Amygdala (tissue), 56 donors: ENCODE results near the gene GPR25.
"Not testable (repeated sequence)": the region's sequence is repeated elsewhere in the genome, so short reads cannot be mapped to it uniquely, and the experiment has no call there.

Experiments
- DNase-seq, 56 donors: peaks; one replicate each; lab custom pipeline; 2025; lab: John Stamatoyannopoulos, UW

GPR25 gene

DNA sequence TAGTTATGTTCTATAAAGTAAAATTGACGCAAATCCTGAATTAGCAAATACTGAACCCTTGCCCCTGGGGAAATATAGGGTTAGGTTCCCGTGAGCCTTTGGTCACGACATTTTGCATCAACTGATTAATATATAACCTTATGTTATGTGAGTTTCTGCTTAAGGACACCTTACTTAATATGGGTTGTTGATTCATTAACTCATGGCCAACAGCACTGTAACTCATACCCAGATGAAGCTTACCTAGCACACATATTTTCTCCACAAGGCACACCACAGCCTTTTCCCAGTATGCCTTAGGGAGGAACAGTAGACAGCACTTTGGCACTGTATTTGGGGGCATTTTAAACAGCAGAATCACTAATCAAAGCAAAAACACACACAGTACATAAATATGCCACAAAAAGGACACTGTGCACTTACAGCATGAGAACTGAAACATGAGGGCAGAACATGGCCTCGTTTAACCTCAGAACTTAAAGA is 37.0 kb downstream of the GPR25 start:
- no peak for DNase-seq

DNA sequence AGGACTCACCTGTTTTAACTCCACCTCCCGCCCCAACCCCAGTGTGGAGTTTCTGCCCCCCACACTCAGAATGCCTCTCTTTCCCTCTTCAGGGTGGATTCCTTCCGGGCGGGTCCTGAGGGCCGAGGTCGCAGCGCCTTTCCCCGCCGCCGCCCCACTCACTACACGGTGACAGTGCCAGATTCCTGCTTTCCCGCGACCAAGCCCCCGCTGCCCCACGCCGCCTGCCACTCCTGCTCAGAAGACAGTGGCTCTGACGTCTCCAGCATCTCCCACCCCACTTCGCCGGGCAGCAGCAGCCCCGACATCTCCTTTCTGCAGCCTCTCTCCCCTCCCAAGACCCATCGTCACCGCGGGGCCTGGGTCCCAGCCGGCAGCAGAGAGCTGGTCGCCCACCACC is 38.6 kb downstream of the GPR25 start:
- DNase-seq, result no peak

DNA sequence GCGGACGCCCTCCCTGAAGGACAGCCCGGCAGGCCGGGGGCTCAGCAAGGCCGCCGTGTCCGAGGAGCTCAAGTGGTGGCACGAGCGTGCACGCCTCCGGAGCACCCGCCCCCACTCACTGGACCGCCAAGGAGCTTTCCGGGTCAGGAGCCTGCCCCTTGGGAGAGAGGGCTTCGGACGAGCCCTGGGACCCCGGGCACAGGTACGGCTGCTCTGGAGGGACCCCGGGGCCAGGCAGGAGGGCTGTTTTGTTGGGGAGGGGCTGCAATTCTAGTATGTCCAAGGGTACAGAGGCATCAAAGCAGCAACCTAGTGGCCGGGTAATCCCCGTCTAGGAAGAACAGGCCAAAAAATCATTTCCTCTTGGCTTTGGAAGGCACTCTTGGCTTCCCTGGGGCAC is 39.2 kb downstream of the GPR25 start:
- DNase-seq, result not testable (repeated sequence)

DNA sequence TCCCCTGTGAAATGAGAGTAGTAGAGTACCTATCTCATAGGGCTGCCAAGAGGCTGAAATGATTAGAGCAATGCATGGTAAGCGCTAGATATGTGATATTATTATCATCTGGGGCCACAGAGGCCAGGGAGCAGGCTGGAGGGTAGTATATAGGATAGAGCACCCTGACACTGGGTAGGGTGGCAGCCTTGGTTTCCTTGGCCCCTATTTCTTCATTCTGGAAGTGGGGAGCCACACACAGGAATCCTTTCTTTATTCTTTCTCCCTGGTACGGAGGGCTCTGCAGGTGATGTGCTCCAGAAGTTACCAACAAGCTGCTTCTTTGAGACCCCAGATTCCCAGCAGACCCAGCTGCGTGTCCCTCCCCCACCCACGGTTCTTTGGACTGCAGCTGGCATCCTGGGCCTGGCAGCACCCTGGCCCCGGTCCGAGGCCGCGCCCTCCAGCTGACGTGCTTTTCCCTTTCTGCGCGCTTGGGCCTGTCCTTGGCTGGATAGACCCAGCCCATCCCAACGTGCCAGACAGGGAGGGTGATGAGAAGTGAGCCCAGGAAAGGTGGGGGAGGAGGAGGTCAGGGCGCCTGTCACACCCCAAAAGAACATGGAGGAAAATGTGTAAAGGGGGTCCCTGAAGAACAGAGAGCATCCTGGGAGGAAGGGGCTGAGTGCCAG is 40.1 kb downstream of the GPR25 start:
- peak in 26 of 56 donors; percentile 5 to 65 (median 33) for DNase-seq

DNA sequence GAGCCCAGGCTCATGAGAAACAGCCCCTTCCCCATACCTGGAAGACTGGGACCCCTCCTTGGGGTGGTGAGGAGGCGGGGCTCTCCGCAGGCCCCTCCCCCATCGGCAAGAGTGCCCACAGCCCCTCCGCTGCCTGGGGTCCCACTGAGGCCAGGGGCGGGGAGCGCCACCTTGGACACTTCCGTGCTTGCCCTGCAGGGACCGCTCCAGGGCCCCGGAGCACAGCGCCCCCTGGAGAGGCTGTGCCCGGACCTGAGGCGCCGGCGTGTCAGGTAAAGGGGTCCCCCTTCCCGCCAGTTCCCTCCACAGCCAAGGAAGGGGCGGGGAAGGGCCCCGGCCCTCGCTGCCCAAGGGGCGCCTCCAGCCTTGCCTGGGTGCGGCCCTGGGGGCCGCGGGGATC is 43.4 kb downstream of the GPR25 start:
- no peak for DNase-seq

DNA sequence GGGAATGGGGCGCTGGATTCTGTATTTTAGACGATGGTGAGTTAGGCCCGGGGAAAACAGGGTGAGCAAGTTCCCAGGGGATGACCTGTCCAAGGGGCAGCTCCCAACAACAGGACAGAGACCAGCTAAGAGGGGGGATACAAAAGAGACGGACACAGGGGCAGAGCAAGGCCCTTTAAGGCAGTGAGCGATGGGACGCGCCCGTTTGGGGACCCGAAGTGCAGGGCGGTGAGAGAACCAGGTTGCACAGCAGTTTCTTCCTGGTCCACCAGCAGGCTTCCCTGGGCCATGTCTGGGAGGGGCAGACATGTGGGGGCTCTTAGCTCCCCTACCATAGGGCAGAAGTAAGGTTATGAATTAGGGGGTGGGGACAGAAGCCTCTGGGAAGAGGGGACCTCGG is 43.9 kb downstream of the GPR25 start:
- no peak for DNase-seq

DNA sequence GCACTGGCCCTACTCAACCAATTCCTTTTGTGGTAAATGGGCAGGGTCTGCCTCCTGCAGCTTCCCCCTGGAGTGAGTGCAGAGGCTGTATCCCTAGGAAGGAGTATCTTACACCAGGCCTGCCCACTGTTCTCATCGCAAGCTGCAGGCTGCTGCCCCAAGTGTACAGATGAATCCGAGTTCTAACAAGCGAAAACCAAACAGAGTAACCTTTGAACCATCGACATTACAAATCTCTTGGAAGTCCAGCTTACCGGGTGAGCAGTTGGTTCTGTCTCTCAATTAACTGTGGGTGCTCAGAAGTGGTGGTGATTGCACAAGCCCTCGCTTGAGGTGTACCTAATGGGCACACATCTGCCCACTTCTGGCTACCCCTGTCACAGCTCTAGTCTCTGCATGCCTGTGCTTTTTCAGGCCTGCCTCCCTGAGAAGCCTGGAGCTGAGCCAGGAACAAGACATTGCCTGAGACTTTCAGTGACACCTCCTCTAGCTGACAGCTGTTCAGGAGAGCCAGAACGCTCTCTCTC is 44.6 kb downstream of the GPR25 start:
- DNase-seq, result no peak

DNA sequence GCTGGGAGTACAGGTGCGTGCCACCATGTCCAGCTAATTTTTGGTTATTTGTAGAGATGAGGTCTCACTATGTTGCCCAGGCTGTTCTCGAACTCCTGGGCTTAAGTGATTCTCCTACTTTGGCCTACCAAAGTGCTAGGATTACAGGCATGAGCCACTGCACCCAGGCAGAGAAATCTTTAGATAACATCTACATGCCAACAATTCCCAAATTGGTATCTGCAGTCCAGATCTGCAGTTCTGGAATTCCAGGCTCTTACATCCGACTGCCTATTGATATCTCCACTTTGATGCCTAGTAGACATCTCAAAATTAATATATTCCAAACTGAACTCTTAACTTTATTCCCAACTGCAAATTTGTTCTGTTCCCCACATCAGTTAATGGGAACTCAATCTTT is 45.2 kb downstream of the GPR25 start:
- DNase-seq, result no peak

DNA sequence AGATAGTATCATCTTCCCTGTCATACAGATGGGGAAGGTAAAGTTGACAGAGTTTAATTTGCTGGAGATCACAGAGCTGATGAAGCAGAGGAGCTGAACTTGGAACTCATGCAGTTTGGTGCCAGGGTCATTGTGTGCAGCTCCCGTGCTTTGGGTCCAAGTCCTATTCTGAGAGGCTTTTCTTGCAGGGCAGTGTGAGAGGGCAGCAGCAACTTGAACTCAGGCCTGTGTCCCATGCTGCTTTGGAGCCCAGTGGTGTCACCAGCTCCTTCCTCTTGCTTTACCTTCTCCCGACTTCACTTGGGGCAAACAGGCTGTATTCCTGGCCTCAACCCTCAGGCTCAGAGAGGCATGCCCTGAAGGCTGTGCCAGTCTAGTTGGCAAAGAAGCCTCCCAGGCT is 46.6 kb downstream of the GPR25 start:
- DNase-seq, result no peak

DNA sequence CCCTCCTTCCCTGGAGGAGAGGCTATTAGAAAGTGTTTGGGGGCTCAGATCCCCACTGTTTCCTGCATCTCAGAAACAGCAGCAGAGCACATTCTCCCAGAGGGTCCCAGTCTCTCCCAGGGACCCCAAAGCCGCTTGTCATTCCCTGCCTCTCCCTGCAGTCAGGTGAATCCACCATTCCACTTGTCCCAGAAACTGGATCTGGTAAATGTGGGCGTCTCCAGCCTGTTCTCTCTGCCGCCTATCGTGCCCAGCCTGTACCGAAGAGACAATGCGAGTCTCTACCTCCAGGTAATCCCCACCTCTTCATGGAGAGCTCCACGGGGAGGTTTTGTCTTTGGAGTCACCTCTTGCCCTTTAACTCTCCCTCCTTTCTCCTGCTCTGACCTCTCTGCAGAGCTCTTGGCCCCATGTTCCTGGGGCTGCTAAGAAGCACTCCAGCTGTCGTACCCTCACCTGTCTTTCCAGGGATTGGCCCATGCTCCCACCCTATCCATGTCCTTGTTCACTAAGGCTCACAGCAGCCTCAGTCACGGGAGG is 48.9 kb downstream of the GPR25 start:
- DNase-seq, result no peak

DNA sequence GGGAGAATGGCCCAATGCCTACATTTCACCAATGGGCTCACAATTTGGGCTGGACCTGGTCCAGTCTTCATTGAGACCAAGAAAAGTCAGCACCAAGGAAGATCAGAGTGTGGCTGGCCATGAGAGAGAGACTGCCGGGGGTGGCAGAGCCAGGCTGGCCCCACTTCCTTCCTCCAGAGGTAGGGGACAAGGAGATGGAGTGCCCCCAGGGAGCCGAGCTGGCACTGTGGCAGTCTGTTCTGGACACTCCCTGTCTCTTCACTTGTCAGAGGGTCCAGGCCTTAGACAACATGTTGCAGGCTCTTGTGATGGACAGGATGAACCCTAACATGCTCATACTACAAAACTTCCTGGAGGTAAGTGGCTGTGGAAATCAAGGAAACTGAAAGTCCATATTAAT is 49.6 kb downstream of the GPR25 start:
- no peak for DNase-seq

DNA sequence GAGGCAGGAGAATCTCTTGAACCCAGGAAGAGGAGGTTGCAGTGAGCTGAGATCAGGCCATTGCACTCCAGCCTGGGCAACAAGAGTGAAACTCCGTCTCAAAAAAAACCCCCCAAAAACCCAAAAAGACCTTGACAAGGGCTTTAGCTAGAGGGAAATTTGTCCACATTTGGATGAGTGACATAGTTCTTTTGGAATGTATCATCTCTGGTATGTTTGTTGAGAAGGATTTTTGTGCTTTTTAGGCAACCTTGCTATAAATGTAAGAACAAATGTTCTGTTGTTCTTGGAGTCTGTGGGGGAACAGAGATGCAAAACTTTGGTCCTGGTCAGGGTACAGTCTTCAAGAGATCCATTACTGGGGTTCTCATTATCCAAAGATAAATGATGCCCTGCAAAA is 50.8 kb downstream of the GPR25 start:
- DNase-seq, result no peak
